Upper lobe of left lung (tissue), 4 donors: ENCODE measurements around the gene TLR4.

Experiments
- POLR2A ChIP-seq, 4 donors: fragments of 450-650 bp; IDR thresholded peaks; one replicate each; pipeline ENCODE4 v1.5.1; 2016 to 2017; ENCODE audit warnings: antibody characterized with exemption in 4 of 4, mild to moderate bottlenecking in 2 of 4
- TF ChIP-seq, protein P1 (sequence below), 6 experiments: fragments of 450-650 bp in 4 of 6; fragments of 200-600 bp in 2 of 6; sonication (generic) in 2 of 6; IDR thresholded peaks; one replicate each; pipeline ENCODE4 v1.5.1; 2016 to 2019; ENCODE audit warnings: antibody characterized with exemption in 6 of 6

DNA sequence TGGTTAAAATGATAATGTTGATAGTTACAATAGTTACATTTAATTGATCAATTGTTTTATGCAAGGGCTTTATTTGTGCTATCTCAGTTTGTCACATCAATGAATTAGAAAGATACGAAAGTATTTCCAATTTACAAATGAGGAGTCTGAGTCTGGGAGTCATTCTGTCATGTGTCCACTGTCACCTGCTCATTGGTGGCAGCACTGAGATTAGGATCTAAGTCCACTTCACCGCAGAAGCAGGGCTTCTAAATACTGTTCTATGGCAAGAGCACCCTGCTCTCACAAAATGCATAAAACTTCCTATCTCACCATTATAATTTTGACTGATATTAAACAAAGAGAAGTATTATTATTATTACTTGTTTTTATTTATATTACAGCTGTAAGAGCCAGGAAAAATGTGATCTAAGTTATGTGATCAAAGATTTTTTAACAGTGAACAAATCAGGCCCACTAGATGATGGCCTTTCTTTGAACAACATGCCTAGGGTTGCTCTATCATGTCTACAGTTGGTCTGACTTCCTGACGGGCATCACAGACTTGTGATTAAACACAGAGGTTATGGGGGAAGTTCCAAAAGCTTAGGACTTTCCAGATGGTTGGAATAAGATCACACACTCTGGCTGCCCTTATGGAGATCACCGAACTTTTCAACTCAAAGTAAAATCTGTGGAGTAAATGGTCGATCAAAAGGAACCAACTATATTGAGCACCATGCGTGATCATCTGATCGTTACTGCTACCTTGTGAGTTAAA lies 15.1 kb downstream of the TLR4 start:
- TF ChIP-seq, protein P1, sequence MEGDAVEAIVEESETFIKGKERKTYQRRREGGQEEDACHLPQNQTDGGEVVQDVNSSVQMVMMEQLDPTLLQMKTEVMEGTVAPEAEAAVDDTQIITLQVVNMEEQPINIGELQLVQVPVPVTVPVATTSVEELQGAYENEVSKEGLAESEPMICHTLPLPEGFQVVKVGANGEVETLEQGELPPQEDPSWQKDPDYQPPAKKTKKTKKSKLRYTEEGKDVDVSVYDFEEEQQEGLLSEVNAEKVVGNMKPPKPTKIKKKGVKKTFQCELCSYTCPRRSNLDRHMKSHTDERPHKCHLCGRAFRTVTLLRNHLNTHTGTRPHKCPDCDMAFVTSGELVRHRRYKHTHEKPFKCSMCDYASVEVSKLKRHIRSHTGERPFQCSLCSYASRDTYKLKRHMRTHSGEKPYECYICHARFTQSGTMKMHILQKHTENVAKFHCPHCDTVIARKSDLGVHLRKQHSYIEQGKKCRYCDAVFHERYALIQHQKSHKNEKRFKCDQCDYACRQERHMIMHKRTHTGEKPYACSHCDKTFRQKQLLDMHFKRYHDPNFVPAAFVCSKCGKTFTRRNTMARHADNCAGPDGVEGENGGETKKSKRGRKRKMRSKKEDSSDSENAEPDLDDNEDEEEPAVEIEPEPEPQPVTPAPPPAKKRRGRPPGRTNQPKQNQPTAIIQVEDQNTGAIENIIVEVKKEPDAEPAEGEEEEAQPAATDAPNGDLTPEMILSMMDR (IDR thresholded peaks at IDR 0.05) = no peak
- TF ChIP-seq POLR2A (IDR thresholded peaks at IDR 0.05) = no peak
